BE2C (cell line): ENCODE results near the gene FAM9C.
"Not testable (repeated sequence)": the region's sequence is repeated elsewhere in the genome, so short reads cannot be mapped to it uniquely, and the experiment has no call there.

ENCODE experiments used
- DNase-seq: peaks from one replicate; pipeline ENCODE4 v3.0.0-alpha.2; 2020
- H3K27me3 ChIP-seq: fragments of 250-450 bp; sonication (Bioruptor Pico); 2 replicates; pipeline ENCODE4 v1.5.1; 2020; ENCODE audit warnings: mild to moderate bottlenecking
- H3K36me3 ChIP-seq: fragments of 250-450 bp; sonication (Bioruptor Pico); 2 replicates; pipeline ENCODE4 v1.5.1; 2020; ENCODE audit warnings: mild to moderate bottlenecking
- H3K4me1 ChIP-seq: fragments of 250-450 bp; sonication (Bioruptor Pico); 2 replicates; pipeline ENCODE4 v1.5.1; 2020
- H3K4me3 ChIP-seq: 2 replicates; pipeline ENCODE4 v1.5.1; 2011; ENCODE audit warnings: low read depth, low read length
- H3K9me3 ChIP-seq: fragments of 250-450 bp; sonication (Bioruptor Pico); 2 replicates; pipeline ENCODE4 v1.5.1; 2020
- CTCF ChIP-seq: IDR thresholded peaks from 2 replicates; pipeline ENCODE4 v1.5.1; 2012; ENCODE audit warnings: mild to moderate bottlenecking, low read depth, low read length

FAM9C gene

GRCh38 chrX:13084611-13085010 is 40.2 kb upstream of the FAM9C start:
- no peak for TF ChIP-seq CTCF
- Histone ChIP-seq H3K9me3 (no peaks in the 10 kb centered on the region), H3K36me3 (no peaks in the 10 kb centered on the region), H3K4me1 (no peaks in the 10 kb centered on the region), H3K4me3 (no peak overlapping the region), H3K27me3 (no peaks in the 10 kb centered on the region)
- DNase-seq = no peak

GRCh38 chrX:13083755-13084326 is 39.4 kb upstream of the FAM9C start:
- H3K27me3 ChIP-seq, H3K9me3 ChIP-seq, DNase-seq, H3K36me3 ChIP-seq, H3K4me1 ChIP-seq, H3K4me3 ChIP-seq: not testable (repeated sequence)

GRCh38 chrX:13082206-13083065 is 38.0 kb upstream of the FAM9C start:
- Histone ChIP-seq H3K36me3 (no peaks in the 10 kb centered on the region), H3K27me3 (no peaks in the 10 kb centered on the region), H3K9me3 (no peaks in the 10 kb centered on the region), H3K4me1 (no peaks in the 10 kb centered on the region), H3K4me3 (no peak overlapping the region)
- no peak for TF ChIP-seq CTCF
- DNase-seq = no peak

DNA sequence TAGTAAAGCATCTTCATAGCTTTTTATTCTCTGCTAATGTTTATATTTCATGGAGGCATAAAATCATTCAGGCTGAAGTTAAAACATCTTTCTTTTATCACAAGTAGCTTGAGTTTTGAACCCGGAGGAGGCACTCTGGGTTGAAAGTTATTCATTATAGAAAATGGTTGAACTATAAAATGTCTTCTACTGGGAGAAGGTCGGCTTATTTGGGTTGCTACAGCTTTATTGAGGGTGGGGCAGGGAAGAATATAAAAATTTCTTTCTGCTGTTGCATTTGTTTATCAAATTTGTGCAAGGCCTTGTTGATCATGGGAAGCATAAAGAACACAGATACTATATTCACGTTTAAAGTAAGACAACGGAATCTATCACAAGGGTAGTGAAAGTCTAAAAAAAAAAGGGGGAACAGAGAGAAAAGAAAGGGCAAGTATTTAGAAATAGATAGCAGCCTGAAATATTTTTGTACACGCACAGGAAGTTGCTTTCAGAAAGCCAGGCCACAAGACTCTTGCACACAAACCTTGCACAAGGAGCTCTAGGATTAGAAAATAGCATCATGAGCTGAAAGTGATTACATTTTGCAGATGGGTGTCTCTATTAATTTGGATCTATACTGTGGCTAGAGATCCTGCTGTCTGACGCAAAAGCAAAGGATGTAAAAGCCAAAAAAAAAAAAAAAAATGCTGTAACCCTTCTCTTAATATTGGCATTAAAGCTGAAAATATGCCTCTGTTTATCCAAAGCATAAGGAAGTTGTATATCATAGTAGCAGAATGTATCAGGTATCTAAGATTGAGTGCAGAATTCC is 37.2 kb upstream of the FAM9C start:
- Histone ChIP-seq H3K27me3 (no peaks in the 10 kb centered on the region), H3K9me3 (no peaks in the 10 kb centered on the region), H3K4me1 (no peaks in the 10 kb centered on the region), H3K4me3 (no peak overlapping the region), H3K36me3 (no peaks in the 10 kb centered on the region)
- DNase-seq = no peak
- no peak for TF ChIP-seq CTCF

GRCh38 chrX:13080128-13080795 is 35.8 kb upstream of the FAM9C start:
- H3K4me1 ChIP-seq = no peaks in the 10 kb centered on the region
- H3K9me3 ChIP-seq = no peaks in the 10 kb centered on the region
- no peaks in the 10 kb centered on the region for H3K27me3 ChIP-seq
- H3K4me3 ChIP-seq = no peak overlapping the region
- H3K36me3 ChIP-seq = no peaks in the 10 kb centered on the region
- no peak for TF ChIP-seq CTCF
- no peak for DNase-seq

DNA sequence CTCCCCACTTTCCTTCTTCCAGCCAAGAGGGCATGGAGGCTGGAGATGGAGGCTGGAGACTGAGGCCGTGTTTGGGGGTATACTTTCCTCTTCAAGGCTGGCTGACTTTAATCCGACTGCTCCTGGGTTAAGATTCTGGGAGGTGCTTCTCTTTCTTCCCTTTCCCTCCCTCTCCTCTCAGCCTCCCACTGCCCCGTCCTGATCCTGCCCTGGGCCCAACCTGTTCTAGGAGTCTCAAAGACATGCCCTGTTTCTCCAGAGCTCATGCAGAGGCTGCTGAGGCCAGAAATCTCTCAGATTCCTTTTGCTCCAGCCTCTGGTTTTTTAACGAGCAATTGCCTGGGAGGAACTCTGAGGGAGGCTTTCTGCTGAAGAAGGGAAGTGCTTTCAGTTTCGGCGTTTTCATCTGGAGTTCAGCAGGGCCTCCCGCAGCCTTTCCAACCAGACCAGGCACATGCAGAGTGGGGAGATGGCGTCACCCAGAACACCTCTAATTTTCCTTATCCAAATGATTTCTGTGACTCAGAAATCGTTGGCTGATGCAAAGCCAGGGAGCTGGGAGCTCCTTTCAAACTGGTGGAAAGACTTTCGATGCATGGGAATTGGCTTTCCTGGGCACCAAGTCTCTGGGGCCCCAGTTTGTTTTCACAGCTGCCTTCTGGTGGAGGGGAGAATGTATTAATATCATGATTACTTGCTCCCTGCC is 34.5 kb upstream of the FAM9C start:
- no peak for DNase-seq
- TF ChIP-seq CTCF = no peak
- Histone ChIP-seq H3K4me3 (no peak overlapping the region), H3K36me3 (no peaks in the 10 kb centered on the region), H3K27me3 (no peaks in the 10 kb centered on the region), H3K9me3 (no peaks in the 10 kb centered on the region), H3K4me1 (no peaks in the 10 kb centered on the region)
